Thyroid gland (tissue), 4 donors: ENCODE measurements around the gene FASTKD3. TPM values are rescaled to one million over a fixed set of nuclear protein-coding genes. Genes with fewer than 3 reads are reported as not detected.

Experiments
- DNase-seq, 2 donors: peaks; one replicate each; pipeline ENCODE4 v3.0.0-alpha.2; 2019
- H3K27ac ChIP-seq, 3 donors: fragments of 200-600 bp; sonication (generic); 1 replicate in 2 of 3; 2 replicates in 1 of 3; pipeline ENCODE4 v1.5.1; 2016 to 2019; ENCODE audit warnings: mild to moderate bottlenecking in 1 of 3, moderate library complexity in 1 of 3
- H3K27me3 ChIP-seq: fragments of 200-600 bp; sonication (generic); one replicate; pipeline ENCODE4 v1.5.1; 2019
- H3K36me3 ChIP-seq, 2 donors: fragments of 200-600 bp; sonication (generic); one replicate each; pipeline ENCODE4 v1.5.1; 2016 to 2019
- H3K4me1 ChIP-seq, 2 donors: fragments of 200-600 bp; sonication (generic); one replicate each; pipeline ENCODE4 v1.5.1; 2017 to 2019
- H3K4me3 ChIP-seq, 3 donors: fragments of 200-600 bp; sonication (generic); replicated peaks in 1 of 3; 1 replicate in 2 of 3; 2 replicates in 1 of 3; pipeline ENCODE4 v1.5.1; 2016; ENCODE audit warnings: mild to moderate bottlenecking in 1 of 3
- H3K9me3 ChIP-seq: fragments of 200-600 bp; sonication (generic); one replicate; pipeline ENCODE4 v1.5.1; 2017
- CTCF ChIP-seq, 6 experiments: fragments of 200-600 bp in 3 of 6; fragments of 450-650 bp in 3 of 6; sonication (generic) in 3 of 6; IDR thresholded peaks; one replicate each; pipeline ENCODE4 v1.5.1; 2016 to 2019; ENCODE audit warnings: antibody characterized with exemption in 6 of 6, mild to moderate bottlenecking in 2 of 6, inconsistent platforms in 1 of 6, moderate library complexity in 1 of 6
- POLR2A ChIP-seq, 2 donors: fragments of 450-650 bp; IDR thresholded peaks; one replicate each; pipeline ENCODE4 v1.6.1; 2017; ENCODE audit warnings: antibody characterized with exemption in 2 of 2, mild to moderate bottlenecking in 2 of 2, moderate library complexity in 1 of 2
- WGBS, 2 donors: methylation state at CpG; one replicate each; pipeline ENCODE4 v1.1.5; 2017; 5-methylcytosine and 5-hydroxymethylcytosine counted together
- intact Hi-C: fragments of 100-400 bp; cut with DNase I; formaldehyde crosslinking; loops from one replicate; pipeline ENCODE4 v1.15.1; 2023
- total RNA-seq, 4 donors: library from RNA; depleted of rRNA; stranded (reverse); fragments of >200 nt; gene quantifications; one replicate each; pipeline ENCODE4 v1.2.3, GENCODE V29; 2016

Gene FASTKD3
- total RNA-seq, 4 donors from 2014 or later, result 8.7 to 16.0 (median 13.3) TPM

GRCh38 chr5:7825630-7826029 lies 43.2 kb downstream of the FASTKD3 start:
- Histone ChIP-seq H3K27me3 (no peaks in the 10 kb centered on the region), H3K4me1 (no peaks in the 10 kb centered on the region), H3K36me3 (no peaks in the 10 kb centered on the region), H3K9me3 (no peaks in the 10 kb centered on the region), H3K27ac (no peak overlapping the region), H3K4me3 (no peak overlapping the region)
- intact Hi-C loops, result no loop called here
- WGBS, 2 donors, result 66 to 72% methylated on average over 7 to 10 of the region's 11 CpGs
- DNase-seq, result no peak
- no peak for TF ChIP-seq CTCF (IDR thresholded peaks at IDR 0.05)
- TF ChIP-seq POLR2A (IDR thresholded peaks at IDR 0.05), result no peak

GRCh38 chr5:7824995-7825394 lies 43.8 kb downstream of the FASTKD3 start:
- Histone ChIP-seq H3K27ac (no peak overlapping the region), H3K4me1 (no peaks in the 10 kb centered on the region), H3K27me3 (no peaks in the 10 kb centered on the region), H3K9me3 (no peaks in the 10 kb centered on the region), H3K36me3 (no peaks in the 10 kb centered on the region), H3K4me3 (no peak overlapping the region)
- WGBS, 2 donors, result 91 to 95% methylated on average over 16 to 18 of the region's 18 CpGs
- TF ChIP-seq CTCF (IDR thresholded peaks at IDR 0.05) (no peak), POLR2A (IDR thresholded peaks at IDR 0.05) (no peak)
- no peak for DNase-seq
- intact Hi-C loops, result no loop called here

- TF ChIP-seq CTCF (IDR thresholded peaks at IDR 0.05) (no peak), POLR2A (IDR thresholded peaks at IDR 0.05) (no peak)
- Histone ChIP-seq H3K4me3 (no peak overlapping the region), H3K27ac (no peak overlapping the region), H3K36me3 (no peaks in the 10 kb centered on the region), H3K27me3 (no peaks in the 10 kb centered on the region), H3K9me3 (no peaks in the 10 kb centered on the region), H3K4me1 (no peaks in the 10 kb centered on the region)
- no peak for DNase-seq
- intact Hi-C loops, result no loop called here
- 81 to 91% methylated on average over 8 of the region's 8 CpGs for WGBS, 2 donors
Observed at GRCh38 chr5:7823594-7823993, 45.2 kb downstream of the FASTKD3 start.

- no peak for TF ChIP-seq CTCF (IDR thresholded peaks at IDR 0.05)
- TF ChIP-seq POLR2A (IDR thresholded peaks at IDR 0.05), result no peak
- no peak overlapping the region for H3K27ac ChIP-seq
- H3K4me1 ChIP-seq, result no peaks in the 10 kb centered on the region
- no peak for DNase-seq
- intact Hi-C loops, result no loop called here
- H3K9me3 ChIP-seq, result no peaks in the 10 kb centered on the region
- no peaks in the 10 kb centered on the region for H3K27me3 ChIP-seq
- H3K4me3 ChIP-seq, result no peak overlapping the region
- H3K36me3 ChIP-seq, result no peaks in the 10 kb centered on the region
- 93% methylated on average over 3 of the region's 3 CpGs for WGBS, 2 donors
Observed at GRCh38 chr5:7822449-7822848, 46.4 kb downstream of the FASTKD3 start.

GRCh38 chr5:7816535-7816901 lies 52.3 kb downstream of the FASTKD3 start:
- Histone ChIP-seq H3K9me3 (no peaks in the 10 kb centered on the region), H3K27ac (no peak overlapping the region), H3K27me3 (no peaks in the 10 kb centered on the region), H3K4me1 (peaks cover 8 to 31% of the 10 kb centered on the region in 2 donors), H3K4me3 (no peak overlapping the region), H3K36me3 (no peaks in the 10 kb centered on the region)
- DNase-seq, result no peak
- TF ChIP-seq CTCF (IDR thresholded peaks at IDR 0.05) (peak in 1 of 6 experiments; percentile 6), POLR2A (IDR thresholded peaks at IDR 0.05) (no peak)
- intact Hi-C loops, result no loop called here
- WGBS, 2 donors, result 31 to 40% methylated on average over 8 to 9 of the region's 9 CpGs
